ENCODE results near the gene TFF1.
A peak's percentile ranks its signal among the peaks of the same experiment; 100 is the strongest.

Gene TFF1

DNA sequence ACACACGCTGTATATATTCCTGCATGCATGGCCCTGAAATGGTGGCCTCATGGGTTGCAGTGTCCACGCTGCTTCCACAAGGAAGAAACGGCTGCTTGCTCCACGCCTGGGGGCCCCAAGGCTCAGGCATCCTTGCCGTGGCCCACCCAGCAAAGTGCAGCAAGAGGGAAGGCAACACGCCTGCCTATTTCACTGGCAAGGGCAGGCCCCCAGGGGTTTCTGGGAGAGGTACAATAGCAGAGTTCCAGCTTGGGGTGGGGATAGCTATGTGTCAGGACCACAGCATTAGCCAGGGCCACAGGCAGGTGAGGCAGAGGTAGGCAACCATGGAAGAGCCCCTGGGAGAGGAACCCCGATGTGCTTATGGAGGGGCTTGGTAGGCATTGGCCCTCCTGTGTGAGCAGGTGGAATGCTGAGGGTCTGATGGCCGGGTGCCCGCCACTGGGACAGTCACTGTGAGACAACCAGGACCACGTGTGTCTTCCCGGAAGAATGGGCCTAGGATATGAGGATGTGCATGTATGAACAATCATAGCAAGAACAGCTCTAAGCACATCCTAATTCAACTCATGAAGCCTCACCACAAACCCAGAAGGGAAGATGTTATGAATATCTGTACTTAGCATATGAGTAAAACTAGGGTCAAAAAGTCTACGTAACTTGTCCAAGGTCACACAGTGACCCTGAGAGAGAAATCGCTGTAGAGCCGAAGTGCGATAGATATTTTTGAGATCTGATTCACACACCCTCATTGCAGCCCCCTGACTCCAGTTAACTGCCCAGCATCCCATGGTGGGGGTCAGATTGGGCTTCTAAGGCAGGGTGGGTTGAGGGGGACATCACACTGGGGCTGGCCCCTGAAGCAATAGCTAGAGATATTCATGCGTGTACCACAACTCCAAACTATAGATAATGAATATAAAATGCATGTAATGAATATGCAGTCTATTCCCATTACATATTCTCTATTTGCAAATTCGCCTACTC lies 27.3 kb downstream of the TFF1 start:
- Histone ChIP-seq H3K4ac (ENCODE audit: low read depth in 1 of 2, low read length in 2 of 2) (no peak overlapping the region), H3K79me1 (replicated peaks; ENCODE audit: low read length, poor library complexity, severe bottlenecking) (no peaks in the 10 kb centered on the region), H2BK12ac (ENCODE audit: low read length in 2 of 2) (no peak overlapping the region), H2BK120ac (ENCODE audit: low read depth, low read length) (no peak overlapping the region), H3K14ac (ENCODE audit: low read length in 2 of 2) (no peak overlapping the region), H2AK5ac (ENCODE audit: low read length, severe bottlenecking) (peak overlapping the region; percentile 8), H2BK5ac (ENCODE audit: low read depth, low read length, poor library complexity, severe bottlenecking) (no peak overlapping the region), H3K27me3 (ENCODE audit: control insufficient read depth in 1 of 2, insufficient read depth in 1 of 2, low read length in 2 of 2) (peaks cover 0 to 56% of the 10 kb centered on the region in 2 experiments), H3K23ac (ENCODE audit: low read length in 2 of 2) (no peak overlapping the region), H4K91ac (ENCODE audit: low read length) (no peak overlapping the region), H3K9me3 (ENCODE audit: control insufficient read depth, low read length) (no peaks in the 10 kb centered on the region), H3K4me2 (ENCODE audit: low read length, poor library complexity, severe bottlenecking) (no peak overlapping the region), H2BK15ac (ENCODE audit: low read depth, poor library complexity, severe bottlenecking) (no peak overlapping the region), H3K9ac (ENCODE audit: low read length) (no peak overlapping the region), H3K18ac (ENCODE audit: low read depth in 1 of 2, low read length in 2 of 2) (no peak overlapping the region), H4K8ac (ENCODE audit: low read length) (no peak overlapping the region), H3K4me3 (ENCODE audit: insufficient read depth in 1 of 2, low read depth in 1 of 2, low read length in 2 of 2) (no peak overlapping the region), H3K36me3 (ENCODE audit: control insufficient read depth in 1 of 2, insufficient read depth in 2 of 2, low read depth in 1 of 2, low read length in 2 of 2) (no peaks in the 10 kb centered on the region), H3K4me1 (ENCODE audit: control insufficient read depth, insufficient read depth, low read depth, low read length) (peaks cover 13% of the 10 kb centered on the region), H3K27ac (ENCODE audit: low read length, poor library complexity, severe bottlenecking) (no peak overlapping the region), H2AFZ (ENCODE audit: low read depth, low read length) (no peak overlapping the region)
- WGBS: 82% methylated on average over 14 of the region's 17 CpGs
- DNase-seq: no peak

DNA sequence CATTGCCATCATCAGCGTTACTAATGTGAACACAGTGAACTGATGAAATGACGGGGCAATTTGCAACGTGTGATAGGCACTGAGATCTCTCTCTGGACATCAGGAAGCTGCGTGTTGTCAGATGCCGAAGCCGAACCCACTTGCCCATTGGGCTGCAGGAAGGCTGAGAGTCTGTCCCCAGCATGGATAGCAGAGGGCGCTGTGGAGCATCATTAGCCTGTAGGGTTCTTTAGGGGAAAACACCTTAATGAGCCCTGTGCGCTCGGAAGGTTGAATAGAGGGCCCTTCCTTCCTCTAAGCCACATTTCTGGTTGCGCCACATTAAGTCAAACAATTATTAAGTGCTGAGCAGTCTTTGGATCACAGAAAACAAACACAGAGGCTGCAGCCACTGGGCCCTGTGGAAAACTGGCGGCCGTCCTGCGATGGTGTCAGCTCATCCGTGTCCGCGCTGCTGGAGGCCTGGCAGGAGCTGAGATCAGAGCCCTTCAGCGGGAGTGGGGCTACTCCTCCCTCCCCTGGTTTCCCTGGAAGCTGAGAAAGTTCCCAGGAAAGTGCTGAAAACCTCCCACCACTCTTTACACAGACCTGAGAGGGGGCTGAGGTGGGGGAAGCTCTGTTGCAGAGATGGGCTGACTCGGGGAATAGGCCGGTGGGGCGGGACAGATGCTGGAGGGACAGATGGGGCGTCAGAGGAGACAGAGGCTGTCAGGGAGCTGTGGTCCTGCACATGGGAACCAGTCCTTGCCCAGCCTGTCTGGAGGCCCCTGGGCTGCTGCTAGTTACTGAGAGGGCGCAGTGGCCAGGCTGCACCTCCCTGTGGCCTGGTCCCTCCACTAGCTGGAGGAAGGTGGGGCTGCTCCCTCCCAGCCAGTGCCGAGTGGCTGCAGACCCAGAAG lies 28.3 kb downstream of the TFF1 start:
- Histone ChIP-seq H3K14ac (ENCODE audit: low read length in 2 of 2) (no peak overlapping the region), H3K18ac (ENCODE audit: low read depth in 1 of 2, low read length in 2 of 2) (no peak overlapping the region), H3K9ac (ENCODE audit: low read length) (no peak overlapping the region), H3K79me1 (replicated peaks; ENCODE audit: low read length, poor library complexity, severe bottlenecking) (no peaks in the 10 kb centered on the region), H4K91ac (ENCODE audit: low read length) (no peak overlapping the region), H3K9me3 (ENCODE audit: control insufficient read depth, low read length) (no peaks in the 10 kb centered on the region), H3K27me3 (ENCODE audit: control insufficient read depth in 1 of 2, insufficient read depth in 1 of 2, low read length in 2 of 2) (peaks cover 0 to 57% of the 10 kb centered on the region in 2 experiments), H3K36me3 (ENCODE audit: control insufficient read depth in 1 of 2, insufficient read depth in 2 of 2, low read depth in 1 of 2, low read length in 2 of 2) (no peaks in the 10 kb centered on the region), H3K27ac (ENCODE audit: low read length, poor library complexity, severe bottlenecking) (peak overlapping the region; percentile 51), H3K4me1 (ENCODE audit: control insufficient read depth, insufficient read depth, low read depth, low read length) (peaks cover 13% of the 10 kb centered on the region), H2BK120ac (ENCODE audit: low read depth, low read length) (no peak overlapping the region), H2BK12ac (ENCODE audit: low read length in 2 of 2) (no peak overlapping the region), H3K4ac (ENCODE audit: low read depth in 1 of 2, low read length in 2 of 2) (no peak overlapping the region), H2BK5ac (ENCODE audit: low read depth, low read length, poor library complexity, severe bottlenecking) (no peak overlapping the region), H3K4me2 (ENCODE audit: low read length, poor library complexity, severe bottlenecking) (no peak overlapping the region), H3K23ac (ENCODE audit: low read length in 2 of 2) (no peak overlapping the region), H2AK5ac (ENCODE audit: low read length, severe bottlenecking) (no peak overlapping the region), H2AFZ (ENCODE audit: low read depth, low read length) (no peak overlapping the region), H3K4me3 (ENCODE audit: insufficient read depth in 1 of 2, low read depth in 1 of 2, low read length in 2 of 2) (no peak overlapping the region), H2BK15ac (ENCODE audit: low read depth, poor library complexity, severe bottlenecking) (no peak overlapping the region), H4K8ac (ENCODE audit: low read length) (no peak overlapping the region)
- DNase-seq: peak; percentile 17
- 58% methylated on average over 22 of the region's 23 CpGs for WGBS

- Histone ChIP-seq H3K4me3 (ENCODE audit: insufficient read depth in 1 of 2, low read depth in 1 of 2, low read length in 2 of 2) (no peak overlapping the region), H3K4ac (ENCODE audit: low read depth in 1 of 2, low read length in 2 of 2) (no peak overlapping the region), H3K36me3 (ENCODE audit: control insufficient read depth in 1 of 2, insufficient read depth in 2 of 2, low read depth in 1 of 2, low read length in 2 of 2) (no peaks in the 10 kb centered on the region)
These were observed 29.1 kb downstream of the TFF1 start for GRCh38 chr21:42337276-42337675.

GRCh38 chr21:42336054-42336453 lies 30.3 kb downstream of the TFF1 start:
- no peak overlapping the region for H2BK5ac ChIP-seq (ENCODE audit: low read depth, low read length, poor library complexity, severe bottlenecking)
- H3K4me2 ChIP-seq (ENCODE audit: low read length, poor library complexity, severe bottlenecking): no peak overlapping the region
- no peaks in the 10 kb centered on the region for H3K36me3 ChIP-seq (ENCODE audit: control insufficient read depth in 1 of 2, insufficient read depth in 2 of 2, low read depth in 1 of 2, low read length in 2 of 2)
- no peaks in the 10 kb centered on the region for H3K79me1 ChIP-seq (replicated peaks; ENCODE audit: low read length, poor library complexity, severe bottlenecking)
- H4K91ac ChIP-seq (ENCODE audit: low read length): no peak overlapping the region
- peaks cover 13% of the 10 kb centered on the region for H3K4me1 ChIP-seq (ENCODE audit: control insufficient read depth, insufficient read depth, low read depth, low read length)
- WGBS: 41% methylated on average over 10 of the region's 10 CpGs
- peaks cover 6 to 73% of the 10 kb centered on the region in 2 experiments for H3K27me3 ChIP-seq (ENCODE audit: control insufficient read depth in 1 of 2, insufficient read depth in 1 of 2, low read length in 2 of 2)
- DNase-seq: peak; percentile 8
- H4K8ac ChIP-seq (ENCODE audit: low read length): no peak overlapping the region
- no peaks in the 10 kb centered on the region for H3K9me3 ChIP-seq (ENCODE audit: control insufficient read depth, low read length)
- H3K14ac ChIP-seq (ENCODE audit: low read length in 2 of 2): no peak overlapping the region
- H2BK120ac ChIP-seq (ENCODE audit: low read depth, low read length): no peak overlapping the region
- no peak overlapping the region for H2BK12ac ChIP-seq (ENCODE audit: low read length in 2 of 2)
- H2AK5ac ChIP-seq (ENCODE audit: low read length, severe bottlenecking): no peak overlapping the region
- H3K18ac ChIP-seq (ENCODE audit: low read depth in 1 of 2, low read length in 2 of 2): no peak overlapping the region
- H2BK15ac ChIP-seq (ENCODE audit: low read depth, poor library complexity, severe bottlenecking): no peak overlapping the region
- H2AFZ ChIP-seq (ENCODE audit: low read depth, low read length): no peak overlapping the region
- H3K9ac ChIP-seq (ENCODE audit: low read length): no peak overlapping the region
- no peak overlapping the region for H3K27ac ChIP-seq (ENCODE audit: low read length, poor library complexity, severe bottlenecking)
- H3K4me3 ChIP-seq (ENCODE audit: insufficient read depth in 1 of 2, low read depth in 1 of 2, low read length in 2 of 2): no peak overlapping the region
- no peak overlapping the region for H3K23ac ChIP-seq (ENCODE audit: low read length in 2 of 2)
- H3K4ac ChIP-seq (ENCODE audit: low read depth in 1 of 2, low read length in 2 of 2): no peak overlapping the region

More at GRCh38 chr21:42337276-42337675, 29.1 kb downstream of the TFF1 start:
- H4K91ac ChIP-seq (ENCODE audit: low read length): no peak overlapping the region
- no peak overlapping the region for H3K27ac ChIP-seq (ENCODE audit: low read length, poor library complexity, severe bottlenecking)
- H3K27me3 ChIP-seq (ENCODE audit: control insufficient read depth in 1 of 2, insufficient read depth in 1 of 2, low read length in 2 of 2): peaks cover 4 to 65% of the 10 kb centered on the region in 2 experiments
- no peak overlapping the region for H2BK5ac ChIP-seq (ENCODE audit: low read depth, low read length, poor library complexity, severe bottlenecking)
- H3K14ac ChIP-seq (ENCODE audit: low read length in 2 of 2): no peak overlapping the region
- no peak overlapping the region for H3K4me2 ChIP-seq (ENCODE audit: low read length, poor library complexity, severe bottlenecking)
- no peak overlapping the region for H3K9ac ChIP-seq (ENCODE audit: low read length)
- H3K79me1 ChIP-seq (replicated peaks; ENCODE audit: low read length, poor library complexity, severe bottlenecking): no peaks in the 10 kb centered on the region
- H3K9me3 ChIP-seq (ENCODE audit: control insufficient read depth, low read length): no peaks in the 10 kb centered on the region
- H2BK15ac ChIP-seq (ENCODE audit: low read depth, poor library complexity, severe bottlenecking): no peak overlapping the region
- no peak overlapping the region for H2AK5ac ChIP-seq (ENCODE audit: low read length, severe bottlenecking)
- H3K4me1 ChIP-seq (ENCODE audit: control insufficient read depth, insufficient read depth, low read depth, low read length): peaks cover 13% of the 10 kb centered on the region
- no peak overlapping the region for H4K8ac ChIP-seq (ENCODE audit: low read length)
- DNase-seq: no peak
- H3K23ac ChIP-seq (ENCODE audit: low read length in 2 of 2): no peak overlapping the region
- H2BK120ac ChIP-seq (ENCODE audit: low read depth, low read length): no peak overlapping the region
- H2BK12ac ChIP-seq (ENCODE audit: low read length in 2 of 2): no peak overlapping the region
- no peak overlapping the region for H3K18ac ChIP-seq (ENCODE audit: low read depth in 1 of 2, low read length in 2 of 2)
- 85% methylated on average over 4 of the region's 4 CpGs for WGBS
- no peak overlapping the region for H2AFZ ChIP-seq (ENCODE audit: low read depth, low read length)
